HCT116 (cell line): Measurements from ENCODE around the gene GATAD2B. TPM values are rescaled to one million over a fixed set of nuclear protein-coding genes. Genes with fewer than 3 reads are reported as not detected.

Experiments used
- ATAC-seq: fragments of 200-7000 bp; cut with Tn5 transposase; 2 replicates; pipeline ENCODE4 v1.9.1; 2020; ENCODE audit warnings: mild to moderate bottlenecking, moderate library complexity
- BruUV-seq: library from RNA; stranded (reverse); fragments of 400-500 nt; replicated peaks from 2 replicates; lab custom pipeline; 2021; lab: Mats Ljungman, UMichigan
- CTCF ChIA-PET: fragments of 300-600 bp; sonication (Branson Sonifier 250); formaldehyde crosslinking; loops from one replicate; lab custom pipeline; 2021; ENCODE audit warnings: antibody characterized with exemption; lab: Charles Lee
- POLR2A ChIA-PET: fragments of 300-600, 350-600 bp; sonication (Branson Sonifier 250); formaldehyde crosslinking; loops from one replicate; lab custom pipeline; 2021; ENCODE audit warnings: antibody characterized with exemption; lab: Charles Lee
- RAD21 ChIA-PET, 2 experiments: fragments of 300-600 bp; sonication (Branson Sonifier 250); formaldehyde crosslinking; loops; one replicate each; lab custom pipeline; 2023; ENCODE audit warnings: low total read pairs in 2 of 2; ENCODE audit not compliant: uncharacterized antibody in 2 of 2, unreplicated experiment in 2 of 2, low non-redundant PET in 1 of 2; lab: Charles Lee
- DNase-seq: peaks from one replicate; pipeline ENCODE4 v3.0.0-alpha.2; 2010; ENCODE audit warnings: low read depth, low spot score
- H2AFZ ChIP-seq: fragments of 200-600 bp; shearing (Covaris generic), sonication (generic); 2 replicates; pipeline ENCODE4 v1.6.1; 2017; ENCODE audit warnings: low read depth, mixed run types, mixed read lengths, antibody characterized with exemption, low read length; ENCODE audit not compliant: poor library complexity, severe bottlenecking
- H3K27ac ChIP-seq: 2 replicates; pipeline ENCODE4 v1.5.1; 2012; ENCODE audit warnings: low read depth, low read length
- H3K27me3 ChIP-seq: fragments of 200-600 bp; sonication (generic); 2 replicates; pipeline ENCODE4 v1.6.1; 2016; ENCODE audit warnings: mixed run types, low read length, mixed read lengths; ENCODE audit not compliant: insufficient read depth
- H3K36me3 ChIP-seq, 2 experiments: fragments of 200-500 bp in 1 of 2; fragments of 200-600 bp in 1 of 2; sonication (Bioruptor generic) in 1 of 2; sonication (generic) in 1 of 2; 2 replicates each; pipeline versions ENCODE4 v1.5.1 to v1.6.1; 2014 to 2016; ENCODE audit warnings: low read length in 2 of 2, inconsistent platforms in 1 of 2, mixed read lengths in 1 of 2, mixed run types in 1 of 2; ENCODE audit not compliant: insufficient read depth in 2 of 2, control insufficient read depth in 1 of 2
- H3K4me1 ChIP-seq, 2 experiments: fragments of 200-600 bp in 1 of 2; sonication (generic) in 1 of 2; 2 replicates each; pipeline versions ENCODE4 v1.5.1 to v1.6.1; 2012 to 2017; ENCODE audit warnings: low read length in 2 of 2, inconsistent platforms in 1 of 2, mild to moderate bottlenecking in 1 of 2, mixed read lengths in 1 of 2, mixed run types in 1 of 2, moderate library complexity in 1 of 2; ENCODE audit not compliant: insufficient read depth in 2 of 2, control insufficient read depth in 1 of 2
- H3K4me2 ChIP-seq: fragments of 200-600 bp; sonication (generic); 2 replicates; pipeline ENCODE4 v1.6.1; 2017; ENCODE audit warnings: mixed run types, low read length, mixed read lengths
- H3K4me3 ChIP-seq, 2 experiments: fragments of 200-600 bp in 1 of 2; sonication (generic) in 1 of 2; replicated peaks in 1 of 2; 2 replicates each; pipeline ENCODE4 v1.5.1; 2011 to 2016; ENCODE audit warnings: low read length in 2 of 2, control low read depth in 1 of 2, low read depth in 1 of 2, mild to moderate bottlenecking in 1 of 2, mixed read lengths in 1 of 2, mixed run types in 1 of 2
- H3K79me2 ChIP-seq: fragments of 200-600 bp; sonication (generic); 2 replicates; pipeline ENCODE4 v1.6.1; 2017; ENCODE audit warnings: mild to moderate bottlenecking, mixed run types, low read length, moderate library complexity, mixed read lengths; ENCODE audit not compliant: insufficient read depth
- H3K9ac ChIP-seq: fragments of 200-600 bp; sonication (generic); 2 replicates; pipeline ENCODE4 v1.6.1; 2016; ENCODE audit warnings: low read length, mixed read lengths
- H3K9me2 ChIP-seq: fragments of 200-600 bp; sonication (generic), shearing (Covaris generic); 2 replicates; pipeline ENCODE4 v1.6.1; 2017; ENCODE audit warnings: mixed run types, mild to moderate bottlenecking, moderate library complexity; ENCODE audit not compliant: insufficient read depth
- H3K9me3 ChIP-seq, 2 experiments: fragments of 200-500 bp in 1 of 2; fragments of 200-600 bp in 1 of 2; sonication (Bioruptor generic) in 1 of 2; sonication (generic) in 1 of 2; 2 replicates each; pipeline ENCODE4 v1.6.1; 2014 to 2017; ENCODE audit warnings: low read length in 2 of 2, mixed read lengths in 2 of 2, inconsistent platforms in 1 of 2, low read depth in 1 of 2, mild to moderate bottlenecking in 1 of 2, mixed run types in 1 of 2, moderate library complexity in 1 of 2; ENCODE audit not compliant: control insufficient read depth in 1 of 2, insufficient read depth in 1 of 2
- H4K20me1 ChIP-seq: fragments of 200-600 bp; sonication (generic), shearing (Covaris generic); 2 replicates; pipeline ENCODE4 v1.6.1; 2017; ENCODE audit warnings: mixed run types, mild to moderate bottlenecking, moderate library complexity; ENCODE audit not compliant: insufficient read depth
- ATF3 ChIP-seq: IDR thresholded peaks from 2 replicates; pipeline ENCODE4 v1.6.1; 2012
- CEBPB ChIP-seq: IDR thresholded peaks from 2 replicates; pipeline ENCODE4 v1.6.1; 2012; ENCODE audit warnings: low read depth
- CTCF ChIP-seq, 3 experiments: fragments of 200-600 bp in 1 of 3; sonication (generic) in 1 of 3; IDR thresholded peaks in 2 of 3; conservative IDR thresholded peaks in 1 of 3; 2 replicates each; pipeline ENCODE4 v1.5.1; 2012 to 2017; ENCODE audit warnings: low read depth in 2 of 3, low read length in 2 of 3, antibody characterized with exemption in 1 of 3, borderline replicate concordance in 1 of 3, control low read depth in 1 of 3, mild to moderate bottlenecking in 1 of 3, mixed read lengths in 1 of 3, mixed run types in 1 of 3, moderate library complexity in 1 of 3; ENCODE audit not compliant: insufficient read depth in 1 of 3
- EGR1 ChIP-seq: IDR thresholded peaks from 2 replicates; pipeline ENCODE4 v1.6.1; 2012; ENCODE audit warnings: low read depth
- ELF1 ChIP-seq: IDR thresholded peaks from 2 replicates; pipeline ENCODE4 v1.6.1; 2012; ENCODE audit warnings: low read depth, borderline replicate concordance
- EZH2phosphoT487 ChIP-seq: fragments of 200-600 bp; IDR thresholded peaks from 2 replicates; pipeline ENCODE4 v1.6.1; 2018; ENCODE audit warnings: antibody characterized with exemption, borderline replicate concordance
- SIN3A ChIP-seq: IDR thresholded peaks from 2 replicates; pipeline ENCODE4 v1.6.1; 2012; ENCODE audit warnings: low read depth
- YY1 ChIP-seq: IDR thresholded peaks from 2 replicates; pipeline ENCODE4 v1.6.1; 2011; ENCODE audit warnings: low read length, low read depth, moderate library complexity, mild to moderate bottlenecking; ENCODE audit not compliant: insufficient replicate concordance; ENCODE audit errors: extremely low read depth
- ZBTB33 ChIP-seq: IDR thresholded peaks from 2 replicates; pipeline ENCODE4 v1.6.1; 2011; ENCODE audit warnings: mild to moderate bottlenecking, low read length, moderate library complexity; ENCODE audit not compliant: insufficient replicate concordance; ENCODE audit errors: extremely low read depth
- ZFX ChIP-seq: fragments of 450-650 bp; IDR thresholded peaks from 2 replicates; pipeline ENCODE4 v1.6.1; 2017
- ZNF274 ChIP-seq: fragments of 200-500 bp; sonication (Bioruptor generic); IDR thresholded peaks from 2 replicates; pipeline ENCODE4 v1.6.1; 2014; ENCODE audit warnings: mild to moderate bottlenecking, low read depth, low read length, inconsistent platforms
- intact Hi-C: fragments of 100-400 bp; cut with micrococcal nuclease; formaldehyde crosslinking; loops from 2 replicates; pipeline ENCODE4 v1.10.0; 2022
- total RNA-seq: library from RNA; stranded (reverse); gene quantifications from one replicate; pipeline ENCODE4 v1.2.1, GENCODE V29; 2021; ENCODE audit not compliant: unreplicated experiment

Gene GATAD2B
- total RNA-seq, 1 experiment from 2014 or later: 50.2 TPM

- TF ChIP-seq ZFX (no peak), YY1 (no peak), CTCF (IDR thresholded peaks at IDR 0.05 in 2 of 3, conservative IDR thresholded peaks at IDR 0.05 in 1 of 3; ENCODE audit: borderline replicate concordance in 1 of 3, insufficient read depth in 1 of 3, low read depth in 2 of 3, low read length in 2 of 3) (no peak), ZBTB33 (no peak), ATF3 (no peak), ELF1 (no peak), SIN3A (no peak), EGR1 (no peak), EZH2phosphoT487 (no peak), ZNF274 (no peak), CEBPB (no peak)
- Histone ChIP-seq H3K4me1 (no peaks in the 10 kb centered on the region), H3K4me2 (no peak overlapping the region), H3K9ac (no peak overlapping the region), H3K4me3 (no peak overlapping the region), H4K20me1 (no peaks in the 10 kb centered on the region), H3K36me3 (no peaks in the 10 kb centered on the region), H2AFZ (no peak overlapping the region), H3K9me2 (no peaks in the 10 kb centered on the region), H3K27me3 (no peaks in the 10 kb centered on the region), H3K27ac (no peak overlapping the region), H3K79me2 (peaks cover 74% of the 10 kb centered on the region), H3K9me3 (no peaks in the 10 kb centered on the region)
- ChIA-PET RAD21 (no interaction called here), POLR2A (no interaction called here), CTCF (no interaction called here)
- DNase-seq: no peak
- no TSS peak for BruUV-seq
- no peak for ATAC-seq
- intact Hi-C loops: no loop called here
These were observed 36.6 kb downstream of the GATAD2B start for GRCh38 chr1:153886127-153886526.
